ENCODE data around the gene NECAB2.

GRCh38 chr16:84018710-84019109 lies 50.7 kb downstream of the NECAB2 start:
- TF ChIP-seq EZH2 (IDR thresholded peaks at IDR 0.05; ENCODE audit: insufficient read depth, poor library complexity, severe bottlenecking) = no peak
- TF ChIP-seq EZH2phosphoT487 (IDR thresholded peaks at IDR 0.05; ENCODE audit: insufficient read depth, low read depth) = no peak

Measured in GM23248 (cell line).